PC-3 (cell line): Measurements from ENCODE around the gene RASAL2. TPM values are rescaled to one million over a fixed set of nuclear protein-coding genes. Genes with fewer than 3 reads are reported as not detected.

Experiments used
- ATAC-seq: fragments of 200-7000 bp; cut with Tn5 transposase; 2 replicates; pipeline ENCODE4 v1.9.1; 2020; ENCODE audit warnings: mild to moderate bottlenecking, moderate library complexity
- BruUV-seq: library from RNA; stranded (reverse); fragments of 400-500 nt; replicated peaks from 2 replicates; lab custom pipeline; 2021; lab: Mats Ljungman, UMichigan
- CTCF ChIA-PET: fragments of 300-600 bp; sonication (Branson Sonifier 250); formaldehyde crosslinking; loops from one replicate; lab custom pipeline; 2022; ENCODE audit warnings: antibody characterized with exemption; lab: Charles Lee
- POLR2A ChIA-PET: fragments of 300-600 bp; sonication (Branson Sonifier 250); formaldehyde crosslinking; loops from one replicate; lab custom pipeline; 2022; ENCODE audit warnings: antibody characterized with exemption; ENCODE audit not compliant: unreplicated experiment; lab: Charles Lee
- DNase-seq: peaks from one replicate; pipeline ENCODE4 v3.0.0-alpha.2; 2015
- H2AFZ ChIP-seq: fragments of 300-600 bp; sonication (generic); 2 replicates; pipeline ENCODE4 v1.6.0; 2016; ENCODE audit warnings: antibody characterized with exemption, low read length
- H3F3A ChIP-seq: fragments of 300-600 bp; sonication (generic); one replicate; pipeline ENCODE4 v1.6.0; 2017; ENCODE audit warnings: antibody characterized with exemption, low read length, control low read depth, mild to moderate bottlenecking; ENCODE audit not compliant: unreplicated experiment
- H3K27ac ChIP-seq: fragments of 300-600 bp; sonication (generic); 2 replicates; pipeline ENCODE4 v1.5.1; 2016; ENCODE audit warnings: mild to moderate bottlenecking, low read length
- H3K27me3 ChIP-seq: fragments of 300-600 bp; sonication (generic); 2 replicates; pipeline ENCODE4 v1.6.1; 2016; ENCODE audit warnings: low read length, mixed read lengths
- H3K36me3 ChIP-seq: fragments of 300-600 bp; sonication (generic); 2 replicates; pipeline ENCODE4 v1.6.1; 2016; ENCODE audit warnings: low read depth, mixed run types, low read length, mixed read lengths
- H3K4me1 ChIP-seq: fragments of 300-600 bp; sonication (generic); 2 replicates; pipeline ENCODE4 v1.5.1; 2016; ENCODE audit warnings: low read length; ENCODE audit not compliant: insufficient read depth
- H3K4me2 ChIP-seq: fragments of 300-600 bp; sonication (generic); 2 replicates; pipeline ENCODE4 v1.6.0; 2016; ENCODE audit warnings: low read length
- H3K4me3 ChIP-seq: fragments of 300-600 bp; sonication (generic); 2 replicates; pipeline ENCODE4 v1.5.1; 2016; ENCODE audit warnings: mild to moderate bottlenecking, low read length, mixed read lengths
- H3K79me2 ChIP-seq: fragments of 300-600 bp; sonication (generic); 2 replicates; pipeline ENCODE4 v1.6.1; 2017; ENCODE audit warnings: low read length, mixed read lengths
- H3K9ac ChIP-seq: fragments of 300-600 bp; sonication (generic); 2 replicates; pipeline ENCODE4 v1.6.0; 2016; ENCODE audit warnings: mild to moderate bottlenecking, low read length
- H3K9me2 ChIP-seq: fragments of 300-600 bp; sonication (generic); replicated peaks from 2 replicates; pipeline ENCODE4 v1.6.1; 2016; ENCODE audit warnings: mixed run types, low read length, mixed read lengths
- H3K9me3 ChIP-seq: fragments of 300-600 bp; sonication (generic); 2 replicates; pipeline ENCODE4 v1.6.1; 2016; ENCODE audit warnings: low read length, mixed read lengths
- H4K20me1 ChIP-seq: fragments of 300-600 bp; sonication (generic); 2 replicates; pipeline ENCODE4 v1.6.1; 2016; ENCODE audit warnings: low read length, mixed read lengths
- EZH2 ChIP-seq: fragments of 300-600 bp; sonication (generic); IDR thresholded peaks from one replicate; pipeline ENCODE4 v1.6.1; 2017; ENCODE audit warnings: antibody characterized with exemption, mild to moderate bottlenecking, low read length; ENCODE audit not compliant: unreplicated experiment
- EZH2phosphoT487 ChIP-seq: fragments of 300-600 bp; sonication (generic); IDR thresholded peaks from 2 replicates; pipeline ENCODE4 v1.6.1; 2018; ENCODE audit warnings: mild to moderate bottlenecking, antibody characterized with exemption, low read length, borderline replicate concordance
- intact Hi-C: fragments of 100-400 bp; cut with micrococcal nuclease; formaldehyde crosslinking; loops from 2 replicates; pipeline ENCODE4 v1.9.0; 2023
- total RNA-seq: library from RNA; depleted of rRNA; stranded (reverse); fragments of >200 nt; gene quantifications from 2 replicates; pipeline ENCODE4 v1.2.3, GENCODE V29; 2014
- TF ChIP-seq, protein P1 (sequence below): fragments of 300-600 bp; sonication (generic); conservative IDR thresholded peaks from 2 replicates; pipeline ENCODE4 v1.5.1; 2017; ENCODE audit warnings: antibody characterized with exemption, low read depth, mild to moderate bottlenecking, low read length

RASAL2 gene
- total RNA-seq, 1 experiment from 2014 or later = 7.9 TPM

DNA sequence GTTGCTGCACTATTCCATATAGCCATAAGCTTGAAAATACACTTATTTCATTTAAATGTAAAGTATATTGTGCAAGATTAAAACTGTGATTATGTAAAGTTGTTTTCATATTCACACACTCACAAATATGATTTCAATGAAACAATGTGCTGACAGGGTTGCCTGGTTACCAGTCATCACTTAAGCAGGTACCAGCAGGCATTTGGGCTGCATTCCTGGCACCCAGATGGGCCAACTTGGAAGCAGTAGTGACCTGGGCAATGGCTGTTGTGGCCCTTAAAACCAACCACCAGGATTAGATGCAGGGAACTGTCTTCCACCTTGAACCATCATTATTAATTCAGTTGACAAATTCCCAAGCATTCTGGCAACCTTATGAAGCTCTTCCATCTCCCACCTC, 45.0 kb upstream of the RASAL2 start:
- ChIA-PET CTCF (no interaction called here), POLR2A (no interaction called here)
- Histone ChIP-seq H3K4me1 (no peaks in the 10 kb centered on the region), H3F3A (no peaks in the 10 kb centered on the region), H2AFZ (no peak overlapping the region), H3K9ac (no peak overlapping the region), H3K27ac (no peak overlapping the region), H3K36me3 (no peaks in the 10 kb centered on the region), H3K4me3 (no peak overlapping the region), H4K20me1 (no peaks in the 10 kb centered on the region), H3K9me2 (no peaks in the 10 kb centered on the region), H3K4me2 (no peak overlapping the region), H3K9me3 (no peaks in the 10 kb centered on the region), H3K27me3 (no peaks in the 10 kb centered on the region), H3K79me2 (no peaks in the 10 kb centered on the region)
- intact Hi-C loops = no loop called here
- no peak for ATAC-seq
- no TSS peak for BruUV-seq
- TF ChIP-seq, protein P1, sequence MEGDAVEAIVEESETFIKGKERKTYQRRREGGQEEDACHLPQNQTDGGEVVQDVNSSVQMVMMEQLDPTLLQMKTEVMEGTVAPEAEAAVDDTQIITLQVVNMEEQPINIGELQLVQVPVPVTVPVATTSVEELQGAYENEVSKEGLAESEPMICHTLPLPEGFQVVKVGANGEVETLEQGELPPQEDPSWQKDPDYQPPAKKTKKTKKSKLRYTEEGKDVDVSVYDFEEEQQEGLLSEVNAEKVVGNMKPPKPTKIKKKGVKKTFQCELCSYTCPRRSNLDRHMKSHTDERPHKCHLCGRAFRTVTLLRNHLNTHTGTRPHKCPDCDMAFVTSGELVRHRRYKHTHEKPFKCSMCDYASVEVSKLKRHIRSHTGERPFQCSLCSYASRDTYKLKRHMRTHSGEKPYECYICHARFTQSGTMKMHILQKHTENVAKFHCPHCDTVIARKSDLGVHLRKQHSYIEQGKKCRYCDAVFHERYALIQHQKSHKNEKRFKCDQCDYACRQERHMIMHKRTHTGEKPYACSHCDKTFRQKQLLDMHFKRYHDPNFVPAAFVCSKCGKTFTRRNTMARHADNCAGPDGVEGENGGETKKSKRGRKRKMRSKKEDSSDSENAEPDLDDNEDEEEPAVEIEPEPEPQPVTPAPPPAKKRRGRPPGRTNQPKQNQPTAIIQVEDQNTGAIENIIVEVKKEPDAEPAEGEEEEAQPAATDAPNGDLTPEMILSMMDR = no peak
- TF ChIP-seq EZH2 (no peak), EZH2phosphoT487 (no peak)
- DNase-seq = no peak

DNA sequence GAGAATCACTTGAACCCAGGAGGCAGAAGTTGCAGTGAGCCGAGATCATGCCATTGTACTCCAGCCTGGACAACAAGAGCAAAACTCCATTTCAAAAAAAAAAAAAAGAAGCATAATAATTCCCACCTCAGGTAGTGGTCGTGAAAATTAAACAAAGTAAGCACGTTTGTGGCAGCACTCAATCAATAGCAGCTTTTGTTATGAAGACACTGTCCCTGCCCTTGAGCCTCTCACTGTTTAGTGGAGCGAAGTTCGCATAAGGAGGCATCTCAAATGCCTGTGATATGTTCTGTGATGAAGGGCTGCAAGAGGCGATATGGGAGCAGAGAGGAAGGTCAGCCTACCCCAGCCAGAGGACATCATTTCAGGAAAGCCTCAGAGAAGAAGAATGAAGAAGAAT, 43.8 kb upstream of the RASAL2 start:
- Histone ChIP-seq H3K4me1 (peaks cover 4% of the 10 kb centered on the region), H3F3A (no peaks in the 10 kb centered on the region), H3K9me3 (no peaks in the 10 kb centered on the region), H3K4me3 (no peak overlapping the region), H3K9ac (no peak overlapping the region), H4K20me1 (no peaks in the 10 kb centered on the region), H3K27me3 (no peaks in the 10 kb centered on the region), H3K79me2 (no peaks in the 10 kb centered on the region), H3K4me2 (no peak overlapping the region), H2AFZ (no peak overlapping the region), H3K27ac (no peak overlapping the region), H3K9me2 (no peaks in the 10 kb centered on the region), H3K36me3 (no peaks in the 10 kb centered on the region)
- DNase-seq = no peak
- POLR2A ChIA-PET = no interaction called here
- intact Hi-C loops = no loop called here
- no TSS peak for BruUV-seq
- CTCF ChIA-PET = no interaction called here
- TF ChIP-seq EZH2phosphoT487 (no peak), EZH2 (no peak)
- TF ChIP-seq, protein P1 = no peak
- ATAC-seq = no peak

DNA sequence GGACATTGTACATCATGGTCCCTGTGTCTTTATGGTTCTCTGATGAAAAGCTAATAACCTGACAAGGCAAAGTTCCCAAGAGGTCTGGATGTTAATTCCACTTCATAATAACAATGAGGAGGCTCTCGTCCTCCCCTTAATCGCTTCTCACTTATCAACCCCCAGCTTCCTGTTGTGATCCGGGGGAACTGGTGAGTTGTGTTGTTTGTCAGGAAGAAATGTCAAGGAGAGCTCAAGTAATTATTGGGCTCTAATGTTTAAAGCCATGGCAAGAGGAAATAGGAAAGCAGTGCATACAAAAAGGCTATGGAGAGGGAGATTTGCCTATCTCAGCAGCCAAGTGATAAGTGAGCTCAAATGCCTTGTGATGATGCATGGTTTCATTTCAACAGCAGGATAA, 42.8 kb upstream of the RASAL2 start:
- no peak for TF ChIP-seq EZH2
- no peak for TF ChIP-seq EZH2phosphoT487
- TF ChIP-seq, protein P1 = no peak
- Histone ChIP-seq H3K79me2 (no peaks in the 10 kb centered on the region), H3K27me3 (no peaks in the 10 kb centered on the region), H3K27ac (no peak overlapping the region), H3K9me2 (no peaks in the 10 kb centered on the region), H3K9me3 (no peaks in the 10 kb centered on the region), H3K4me1 (peaks cover 14% of the 10 kb centered on the region), H3K9ac (no peak overlapping the region), H3K4me2 (no peak overlapping the region), H3K4me3 (no peak overlapping the region), H2AFZ (no peak overlapping the region), H4K20me1 (no peaks in the 10 kb centered on the region), H3K36me3 (no peaks in the 10 kb centered on the region), H3F3A (no peaks in the 10 kb centered on the region)
- BruUV-seq = no TSS peak
- intact Hi-C loops = no loop called here
- ATAC-seq (no peak), DNase-seq (no peak)
- POLR2A ChIA-PET = no interaction called here
- CTCF ChIA-PET = no interaction called here
